Measurements from ENCODE around the gene TRIM37.

DNA sequence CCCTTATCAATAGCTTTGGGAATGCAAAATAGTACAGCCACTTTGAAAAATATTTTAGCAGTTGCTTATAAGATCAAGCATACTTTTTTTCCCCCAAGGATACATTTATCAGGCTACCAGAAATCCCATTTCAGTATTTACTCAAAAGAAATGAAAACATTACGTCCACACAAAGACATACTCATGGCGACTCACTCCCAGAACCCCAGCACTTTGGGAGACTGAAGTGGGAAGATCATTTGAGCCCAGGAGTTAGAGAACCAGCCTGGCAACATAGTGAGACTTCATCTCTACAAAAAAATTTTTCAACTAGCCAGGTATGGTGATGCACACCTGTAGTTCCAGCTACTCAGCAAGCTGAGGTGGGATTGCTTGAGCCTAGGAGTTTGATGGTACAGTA is 42.4 kb upstream of the TRIM37 start:
- TF ChIP-seq, protein P1, sequence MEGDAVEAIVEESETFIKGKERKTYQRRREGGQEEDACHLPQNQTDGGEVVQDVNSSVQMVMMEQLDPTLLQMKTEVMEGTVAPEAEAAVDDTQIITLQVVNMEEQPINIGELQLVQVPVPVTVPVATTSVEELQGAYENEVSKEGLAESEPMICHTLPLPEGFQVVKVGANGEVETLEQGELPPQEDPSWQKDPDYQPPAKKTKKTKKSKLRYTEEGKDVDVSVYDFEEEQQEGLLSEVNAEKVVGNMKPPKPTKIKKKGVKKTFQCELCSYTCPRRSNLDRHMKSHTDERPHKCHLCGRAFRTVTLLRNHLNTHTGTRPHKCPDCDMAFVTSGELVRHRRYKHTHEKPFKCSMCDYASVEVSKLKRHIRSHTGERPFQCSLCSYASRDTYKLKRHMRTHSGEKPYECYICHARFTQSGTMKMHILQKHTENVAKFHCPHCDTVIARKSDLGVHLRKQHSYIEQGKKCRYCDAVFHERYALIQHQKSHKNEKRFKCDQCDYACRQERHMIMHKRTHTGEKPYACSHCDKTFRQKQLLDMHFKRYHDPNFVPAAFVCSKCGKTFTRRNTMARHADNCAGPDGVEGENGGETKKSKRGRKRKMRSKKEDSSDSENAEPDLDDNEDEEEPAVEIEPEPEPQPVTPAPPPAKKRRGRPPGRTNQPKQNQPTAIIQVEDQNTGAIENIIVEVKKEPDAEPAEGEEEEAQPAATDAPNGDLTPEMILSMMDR (IDR thresholded peaks at IDR 0.05; ENCODE audit: insufficient read depth, low read depth, low read length), result no peak
- TF ChIP-seq EZH2 (IDR thresholded peaks at IDR 0.05; ENCODE audit: insufficient read depth, low read length), result no peak

Data from astrocyte (in vitro differentiated cells and primary cell).